HepG2 (cell line): ENCODE results near the gene POLR3E. TPM values are rescaled to one million over a fixed set of nuclear protein-coding genes. Genes with fewer than 3 reads are reported as not detected.

Experiments used
- ARID4A ChIP-seq: sonication (generic); formaldehyde crosslinking; IDR thresholded peaks from 2 replicates; pipeline ENCODE4 v1.5.0; 2020; ENCODE audit warnings: mild to moderate bottlenecking, missing genetic modification reagents, borderline replicate concordance
- BATF2 ChIP-seq: sonication (generic); formaldehyde crosslinking; IDR thresholded peaks from 2 replicates; pipeline ENCODE4 v1.8.0; 2022; ENCODE audit warnings: mild to moderate bottlenecking, missing genetic modification reagents, moderate library complexity
- CEBPG ChIP-seq: IDR thresholded peaks from 2 replicates; pipeline ENCODE4 v1.6.1; 2016
- CSRNP2 ChIP-seq: sonication (generic); formaldehyde crosslinking; conservative IDR thresholded peaks from 2 replicates; pipeline ENCODE4 v1.8.0; 2022; ENCODE audit warnings: low read depth, missing genetic modification reagents
- EED ChIP-seq: sonication (generic); formaldehyde crosslinking; IDR thresholded peaks from 2 replicates; pipeline ENCODE4 v1.5.0; 2020; ENCODE audit warnings: mild to moderate bottlenecking, missing genetic modification reagents
- ELK4 ChIP-seq: sonication (generic); formaldehyde crosslinking; IDR thresholded peaks from 2 replicates; pipeline ENCODE4 v1.9.0; 2021; ENCODE audit warnings: missing genetic modification reagents, borderline replicate concordance
- GABPA ChIP-seq, 2 experiments: IDR thresholded peaks; 2 replicates each; pipeline ENCODE4 v1.6.1; 2011 to 2016; ENCODE audit warnings: low read depth in 2 of 2, low read length in 1 of 2, missing biosample characterization in 1 of 2, missing genetic modification characterization in 1 of 2
- HMG20A ChIP-seq: IDR thresholded peaks from 2 replicates; pipeline ENCODE4 v1.6.1; 2016; ENCODE audit warnings: borderline replicate concordance
- HNRNPLL ChIP-seq: fragments of 200-400 bp; formaldehyde crosslinking; IDR thresholded peaks from 2 replicates; pipeline ENCODE4 v1.6.1; 2017; ENCODE audit warnings: mild to moderate bottlenecking, low read depth, low read length; ENCODE audit not compliant: poor library complexity, severe bottlenecking
- HOXA3 ChIP-seq: sonication (generic); formaldehyde crosslinking; IDR thresholded peaks from 2 replicates; pipeline ENCODE4 v1.5.0; 2020; ENCODE audit warnings: missing genetic modification reagents
- SRY ChIP-seq: sonication (generic); formaldehyde crosslinking; IDR thresholded peaks from 2 replicates; pipeline ENCODE4 v1.8.0; 2022; ENCODE audit warnings: mild to moderate bottlenecking, missing genetic modification reagents
- TP53 ChIP-seq: sonication (generic); formaldehyde crosslinking; conservative IDR thresholded peaks from 2 replicates; pipeline ENCODE4 v1.4.0; 2020; ENCODE audit warnings: missing genetic modification reagents
- ZNF10 ChIP-seq: sonication (generic); formaldehyde crosslinking; IDR thresholded peaks from 2 replicates; pipeline ENCODE4 v1.4.0; 2020; ENCODE audit warnings: mild to moderate bottlenecking, low read depth, missing genetic modification reagents, borderline replicate concordance
- ZNF333 ChIP-seq: sonication (generic); formaldehyde crosslinking; IDR thresholded peaks from 2 replicates; pipeline ENCODE4 v1.4.0; 2020; ENCODE audit warnings: mild to moderate bottlenecking, missing genetic modification reagents, borderline replicate concordance
- ZNF343 ChIP-seq: sonication (generic); formaldehyde crosslinking; IDR thresholded peaks from 2 replicates; pipeline ENCODE4 v1.4.0; 2020; ENCODE audit warnings: mild to moderate bottlenecking, missing genetic modification reagents
- ZNF7 ChIP-seq: IDR thresholded peaks from 2 replicates; pipeline ENCODE4 v1.6.1; 2016; ENCODE audit warnings: missing biosample characterization, missing genetic modification reagents
- ZNF704 ChIP-seq: sonication (generic); formaldehyde crosslinking; IDR thresholded peaks from 2 replicates; pipeline ENCODE4 v1.8.1; 2023; ENCODE audit warnings: mild to moderate bottlenecking, inconsistent platforms, moderate library complexity, missing genetic modification reagents, borderline replicate concordance
- ZNF737 ChIP-seq: sonication (generic); formaldehyde crosslinking; IDR thresholded peaks from 2 replicates; pipeline ENCODE4 v1.5.0; 2020; ENCODE audit warnings: missing genetic modification reagents, mild to moderate bottlenecking, borderline replicate concordance
- polyA plus RNA-seq, 8 experiments: library from polyadenylated mRNA; depleted of rRNA in 3 of 8; stranded (reverse) in 7 of 8; unstranded in 1 of 8; fragments of >200 nt; fragmentation: Illumina TruSeq in 4 of 8; extraction: Trizol in 4 of 8; gene quantifications; 2 replicates each; pipeline versions ENCODE4 v1.2.1 to v1.2.3, GENCODE V29; 2011 to 2016; ENCODE audit warnings: low read depth in 4 of 8, missing spikeins in 1 of 8, mixed read lengths in 1 of 8; ENCODE audit not compliant: insufficient read depth in 1 of 8
- total RNA-seq, 5 experiments: library from RNA; depleted of rRNA; stranded (reverse); fragments of >200 nt; fragmentation: Illumina TruSeq; extraction: Trizol; gene quantifications; 2 replicates each; pipeline ENCODE4 v1.2.3, GENCODE V29; 2016; ENCODE audit warnings: low read depth in 1 of 5

Gene POLR3E
- total and polyA plus RNA-seq, 2 of the 13 experiments (the other 11 are each of a cell fraction or from before 2014, with no cell fraction given): 135 to 262 TPM

GRCh38 chr16:22321340-22322001, 24.3 kb downstream of the POLR3E start (continued):
- TF ChIP-seq CSRNP2 (CRISPR knock-in tag) (no peak), EED (CRISPR knock-in tag) (0 out of 2 replicates have a peak, but pooled peaks have one; percentile 16), ZNF737 (CRISPR knock-in tag) (no peak; the same call in 1 of the 2 replicates), CEBPG (CRISPR knock-in tag) (peak; percentile 22; the same call in 1 of the 2 replicates), GABPA (IDR thresholded peaks at IDR 0.05; ENCODE audit: low read depth, low read length) (no peak), GABPA (CRISPR knock-in tag; IDR thresholded peaks at IDR 0.05; ENCODE audit: low read depth) (no peak), ELK4 (CRISPR knock-in tag) (no peak), HNRNPLL (peak; percentile 38), ZNF333 (CRISPR knock-in tag) (no peak), ZNF704 (CRISPR knock-in tag) (no peak), ARID4A (0 out of 2 replicates have a peak, but pooled peaks have one; percentile 19), BATF2 (CRISPR knock-in tag) (no peak), ZNF343 (no peak), TP53 (CRISPR knock-in tag) (peak; percentile 56; the same call in 1 of the 2 replicates), ZNF7 (CRISPR knock-in tag) (no peak), HMG20A (no peak), HOXA3 (CRISPR knock-in tag) (peak; percentile 79; the same call in 1 of the 2 replicates), ZNF10 (CRISPR knock-in tag) (no peak), SRY (CRISPR knock-in tag) (0 out of 2 replicates have a peak, but pooled peaks have one; percentile 65)
